WTC11 (cell line): Measurements from ENCODE around the gene TKTL1. TPM values are rescaled to one million over a fixed set of nuclear protein-coding genes. Genes with fewer than 3 reads are reported as not detected.

ENCODE experiments used
- ATAC-seq: fragments of 200-7000 bp; cut with Tn5 transposase; 2 replicates; pipeline ENCODE4 v1.10.0; 2021; ENCODE audit warnings: mild to moderate bottlenecking, moderate library complexity
- CTCF ChIA-PET: fragments of 300-600 bp; sonication (Branson Sonifier 250); formaldehyde crosslinking; loops from one replicate; lab custom pipeline; 2021; ENCODE audit warnings: antibody characterized with exemption; lab: Charles Lee
- POLR2A ChIA-PET: fragments of 350-600 bp; sonication (Branson Sonifier 250); formaldehyde crosslinking; loops from one replicate; lab custom pipeline; 2021; ENCODE audit warnings: antibody characterized with exemption; lab: Charles Lee
- DNase-seq: peaks from one replicate; pipeline ENCODE4 v3.0.0; 2021; ENCODE audit warnings: low spot score
- H3K27ac Mint-ChIP-seq: 2 replicates; pipeline ENCODE4 v1.8.0; 2021; ENCODE audit warnings: mixed read lengths
- H3K27me3 Mint-ChIP-seq: 2 replicates; pipeline ENCODE4 v1.8.0; 2021; ENCODE audit warnings: low read depth, mild to moderate bottlenecking, moderate library complexity, mixed read lengths
- H3K36me3 Mint-ChIP-seq: 2 replicates; pipeline ENCODE4 v1.8.0; 2021; ENCODE audit warnings: mixed read lengths
- H3K4me1 Mint-ChIP-seq: 2 replicates; pipeline ENCODE4 v1.8.0; 2022; ENCODE audit warnings: mixed read lengths
- H3K4me3 Mint-ChIP-seq: 2 replicates; pipeline ENCODE4 v1.8.0; 2021; ENCODE audit warnings: mild to moderate bottlenecking, moderate library complexity, mixed read lengths
- H3K9me3 Mint-ChIP-seq: 2 replicates; pipeline ENCODE4 v1.8.0; 2021; ENCODE audit warnings: mixed read lengths
- CREB1 ChIP-seq: sonication (generic); formaldehyde crosslinking; IDR thresholded peaks from 2 replicates; pipeline ENCODE4 v1.8.0; 2023; ENCODE audit warnings: mild to moderate bottlenecking, missing genetic modification reagents
- JUN ChIP-seq: sonication (generic); formaldehyde crosslinking; IDR thresholded peaks from 2 replicates; pipeline ENCODE4 v1.8.0; 2023; ENCODE audit warnings: mild to moderate bottlenecking, missing genetic modification reagents
- NFE2L1 ChIP-seq: sonication (generic); formaldehyde crosslinking; IDR thresholded peaks from 2 replicates; pipeline ENCODE4 v1.8.1; 2023; ENCODE audit warnings: missing genetic modification reagents
- TEAD1 ChIP-seq: sonication (generic); formaldehyde crosslinking; IDR thresholded peaks from 2 replicates; pipeline ENCODE4 v1.8.0; 2022; ENCODE audit warnings: mild to moderate bottlenecking, missing genetic modification reagents
- ZNF219 ChIP-seq: sonication (generic); formaldehyde crosslinking; IDR thresholded peaks from 2 replicates; pipeline ENCODE4 v1.8.0; 2023; ENCODE audit warnings: missing genetic modification reagents, mild to moderate bottlenecking, borderline replicate concordance
- ZNF671 ChIP-seq: fragments of 250-450 bp; sonication (Bioruptor Pico); IDR thresholded peaks from 2 replicates; pipeline ENCODE4 v1.8.0; 2021; ENCODE audit warnings: mild to moderate bottlenecking
- total RNA-seq: library from RNA; stranded (reverse); gene quantifications from 3 replicates; pipeline ENCODE4 v1.2.3, GENCODE V29; 2021
- TF ChIP-seq, protein P1 (sequence below): sonication (generic); formaldehyde crosslinking; IDR thresholded peaks from 2 replicates; pipeline ENCODE4 v1.8.0; 2023; ENCODE audit warnings: mild to moderate bottlenecking, missing genetic modification reagents
- TF ChIP-seq, protein P2 (sequence below): sonication (generic); formaldehyde crosslinking; IDR thresholded peaks from 2 replicates; pipeline ENCODE4 v1.8.1; 2023; ENCODE audit warnings: mild to moderate bottlenecking, missing genetic modification reagents
- TF ChIP-seq, protein P3 (sequence below): sonication (generic); formaldehyde crosslinking; conservative IDR thresholded peaks from 2 replicates; pipeline ENCODE4 v1.8.1; 2022; ENCODE audit warnings: mild to moderate bottlenecking, missing genetic modification reagents
- TF ChIP-seq, protein P4 (sequence below): sonication (generic); formaldehyde crosslinking; IDR thresholded peaks from 2 replicates; pipeline ENCODE4 v1.8.1; 2023; ENCODE audit warnings: mild to moderate bottlenecking, moderate library complexity, missing genetic modification reagents
- TF ChIP-seq, protein P5 (sequence below): fragments of 250-450 bp; sonication (Bioruptor Pico); IDR thresholded peaks from 2 replicates; pipeline ENCODE4 v1.9.0; 2021; ENCODE audit warnings: mild to moderate bottlenecking, borderline replicate concordance
- TF ChIP-seq, protein P6 (sequence below): sonication (generic); formaldehyde crosslinking; IDR thresholded peaks from 2 replicates; pipeline ENCODE4 v1.8.1; 2023; ENCODE audit warnings: mild to moderate bottlenecking, missing genetic modification reagents, borderline replicate concordance
- TF ChIP-seq, protein P7 (sequence below): sonication (generic); formaldehyde crosslinking; IDR thresholded peaks from 2 replicates; pipeline ENCODE4 v1.8.0; 2022; ENCODE audit warnings: mild to moderate bottlenecking, missing genetic modification reagents

TKTL1 gene
- total RNA-seq, 1 experiment from 2014 or later, result 0.46 TPM

DNA sequence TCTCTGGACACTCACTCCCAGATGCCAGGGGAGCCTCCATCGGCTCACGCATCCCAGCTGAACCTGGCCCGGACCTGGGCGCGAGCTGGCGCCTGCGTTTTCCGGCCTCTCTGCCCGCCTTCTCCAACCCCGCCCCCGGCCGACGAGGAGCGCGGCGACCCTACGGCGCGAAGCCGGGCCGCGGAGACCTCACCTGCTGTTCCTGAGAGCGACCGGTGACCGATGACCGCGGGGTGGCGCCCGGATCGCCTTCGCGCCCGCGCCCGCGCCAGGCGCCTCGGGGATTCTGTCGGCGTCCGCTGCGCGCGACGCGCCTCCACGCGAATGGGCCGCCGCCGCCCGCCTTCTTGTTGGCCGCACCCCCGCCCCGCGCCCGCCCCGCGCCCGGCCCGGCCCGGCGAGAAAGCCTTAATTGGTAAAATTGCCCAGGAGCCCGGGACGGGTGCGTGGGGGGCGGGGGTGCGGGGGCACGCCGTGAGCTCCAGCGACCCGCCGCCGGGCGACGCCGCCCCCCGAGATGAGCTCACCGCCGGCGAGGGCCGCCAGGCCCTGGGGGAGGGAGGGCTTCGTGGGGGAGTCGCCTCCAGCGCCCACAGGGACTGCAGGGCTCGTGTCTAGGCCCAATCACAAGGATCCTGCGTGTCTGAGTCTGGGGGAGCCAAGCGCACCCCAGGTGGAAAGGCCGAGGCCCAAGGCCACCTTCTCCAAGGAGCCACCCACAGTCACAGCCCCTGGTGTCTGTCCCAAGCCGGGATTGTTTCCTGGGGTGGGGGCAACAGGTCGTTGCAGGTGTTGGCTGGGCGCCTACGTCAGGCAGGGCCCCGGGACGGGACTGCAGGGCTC is 78.9 kb downstream of the TKTL1 start, which contains the start of gene FLNA (continued):
- TF ChIP-seq CREB1, result no peak
- TF ChIP-seq, all 79 proteins: peak for 2

DNA sequence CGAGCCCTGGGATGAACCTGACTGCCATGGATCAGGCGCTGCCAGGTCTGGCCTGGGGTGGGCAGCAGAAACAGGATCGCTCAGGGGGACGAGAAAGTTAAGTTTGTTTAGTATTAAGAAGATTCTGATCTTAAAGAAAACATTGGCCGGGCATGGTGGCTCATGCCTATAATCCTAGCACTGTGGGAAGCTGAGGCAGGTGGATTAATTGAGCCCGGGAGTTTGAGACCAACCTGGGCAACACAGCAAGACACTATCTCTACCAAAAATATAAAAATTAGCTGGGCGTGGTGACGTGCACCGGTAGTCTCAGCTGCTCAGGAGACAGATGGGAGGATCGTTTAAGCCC is 79.5 kb downstream of the TKTL1 start:
- DNase-seq (no peak), ATAC-seq (no peak)
- CTCF ChIA-PET, result interaction anchor here (0.7 to 3.0 kb wide), 3 partner anchors 8 to 152 kb away, joined by 3 to 43 read pairs (median 20); no protein-coding TSS in a partner anchor
- peaks cover 9% of the 10 kb centered on the region for H3K4me1 Mint-ChIP-seq
- POLR2A ChIA-PET, result no interaction called here
- TF ChIP-seq, protein P1, sequence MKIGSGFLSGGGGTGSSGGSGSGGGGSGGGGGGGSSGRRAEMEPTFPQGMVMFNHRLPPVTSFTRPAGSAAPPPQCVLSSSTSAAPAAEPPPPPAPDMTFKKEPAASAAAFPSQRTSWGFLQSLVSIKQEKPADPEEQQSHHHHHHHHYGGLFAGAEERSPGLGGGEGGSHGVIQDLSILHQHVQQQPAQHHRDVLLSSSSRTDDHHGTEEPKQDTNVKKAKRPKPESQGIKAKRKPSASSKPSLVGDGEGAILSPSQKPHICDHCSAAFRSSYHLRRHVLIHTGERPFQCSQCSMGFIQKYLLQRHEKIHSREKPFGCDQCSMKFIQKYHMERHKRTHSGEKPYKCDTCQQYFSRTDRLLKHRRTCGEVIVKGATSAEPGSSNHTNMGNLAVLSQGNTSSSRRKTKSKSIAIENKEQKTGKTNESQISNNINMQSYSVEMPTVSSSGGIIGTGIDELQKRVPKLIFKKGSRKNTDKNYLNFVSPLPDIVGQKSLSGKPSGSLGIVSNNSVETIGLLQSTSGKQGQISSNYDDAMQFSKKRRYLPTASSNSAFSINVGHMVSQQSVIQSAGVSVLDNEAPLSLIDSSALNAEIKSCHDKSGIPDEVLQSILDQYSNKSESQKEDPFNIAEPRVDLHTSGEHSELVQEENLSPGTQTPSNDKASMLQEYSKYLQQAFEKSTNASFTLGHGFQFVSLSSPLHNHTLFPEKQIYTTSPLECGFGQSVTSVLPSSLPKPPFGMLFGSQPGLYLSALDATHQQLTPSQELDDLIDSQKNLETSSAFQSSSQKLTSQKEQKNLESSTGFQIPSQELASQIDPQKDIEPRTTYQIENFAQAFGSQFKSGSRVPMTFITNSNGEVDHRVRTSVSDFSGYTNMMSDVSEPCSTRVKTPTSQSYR (CRISPR knock-in tag), result no peak
- TF ChIP-seq, protein P2, sequence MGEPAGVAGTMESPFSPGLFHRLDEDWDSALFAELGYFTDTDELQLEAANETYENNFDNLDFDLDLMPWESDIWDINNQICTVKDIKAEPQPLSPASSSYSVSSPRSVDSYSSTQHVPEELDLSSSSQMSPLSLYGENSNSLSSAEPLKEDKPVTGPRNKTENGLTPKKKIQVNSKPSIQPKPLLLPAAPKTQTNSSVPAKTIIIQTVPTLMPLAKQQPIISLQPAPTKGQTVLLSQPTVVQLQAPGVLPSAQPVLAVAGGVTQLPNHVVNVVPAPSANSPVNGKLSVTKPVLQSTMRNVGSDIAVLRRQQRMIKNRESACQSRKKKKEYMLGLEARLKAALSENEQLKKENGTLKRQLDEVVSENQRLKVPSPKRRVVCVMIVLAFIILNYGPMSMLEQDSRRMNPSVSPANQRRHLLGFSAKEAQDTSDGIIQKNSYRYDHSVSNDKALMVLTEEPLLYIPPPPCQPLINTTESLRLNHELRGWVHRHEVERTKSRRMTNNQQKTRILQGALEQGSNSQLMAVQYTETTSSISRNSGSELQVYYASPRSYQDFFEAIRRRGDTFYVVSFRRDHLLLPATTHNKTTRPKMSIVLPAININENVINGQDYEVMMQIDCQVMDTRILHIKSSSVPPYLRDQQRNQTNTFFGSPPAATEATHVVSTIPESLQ (CRISPR knock-in tag), result no peak
- H3K4me3 Mint-ChIP-seq, result peak overlapping the region; percentile 49
- peaks cover 11% of the 10 kb centered on the region for H3K27me3 Mint-ChIP-seq
- H3K36me3 Mint-ChIP-seq, result peaks cover 2% of the 10 kb centered on the region
- no peak overlapping the region for H3K27ac Mint-ChIP-seq
- no peaks in the 10 kb centered on the region for H3K9me3 Mint-ChIP-seq

DNA sequence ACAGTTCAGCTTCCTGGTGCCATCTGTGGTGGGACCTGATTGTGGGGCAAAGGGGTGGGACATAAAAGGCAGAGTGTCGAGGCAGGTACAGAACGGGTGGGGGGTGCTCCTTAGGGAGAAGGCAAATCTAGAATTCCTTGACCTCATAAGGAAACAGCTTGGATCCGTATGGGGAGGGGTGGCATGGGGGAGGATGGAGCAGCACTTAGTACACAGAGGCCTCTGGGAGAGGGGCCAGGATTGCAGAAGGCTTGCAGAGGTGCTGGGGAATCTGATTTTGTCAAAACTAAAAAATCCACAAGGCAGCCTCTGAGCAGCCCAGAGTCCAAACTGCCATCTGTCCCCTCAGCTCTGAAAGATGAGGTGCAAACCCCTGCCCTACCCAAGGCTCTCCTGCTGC is 81.2 kb downstream of the TKTL1 start:
- no peaks in the 10 kb centered on the region for H3K9me3 Mint-ChIP-seq
- no peak for ATAC-seq
- CTCF ChIA-PET, result no interaction called here
- H3K4me1 Mint-ChIP-seq, result peaks cover 23% of the 10 kb centered on the region
- H3K27me3 Mint-ChIP-seq, result peaks cover 11% of the 10 kb centered on the region
- peak overlapping the region; percentile 36; the same call in 1 of the 2 replicates for H3K27ac Mint-ChIP-seq
- TF ChIP-seq NFE2L1 (CRISPR knock-in tag), result no peak
- no peak for TF ChIP-seq ZNF671
- TF ChIP-seq, protein P3, sequence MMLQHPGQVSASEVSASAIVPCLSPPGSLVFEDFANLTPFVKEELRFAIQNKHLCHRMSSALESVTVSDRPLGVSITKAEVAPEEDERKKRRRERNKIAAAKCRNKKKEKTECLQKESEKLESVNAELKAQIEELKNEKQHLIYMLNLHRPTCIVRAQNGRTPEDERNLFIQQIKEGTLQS (CRISPR knock-in tag), result no peak
- TF ChIP-seq, protein P4, sequence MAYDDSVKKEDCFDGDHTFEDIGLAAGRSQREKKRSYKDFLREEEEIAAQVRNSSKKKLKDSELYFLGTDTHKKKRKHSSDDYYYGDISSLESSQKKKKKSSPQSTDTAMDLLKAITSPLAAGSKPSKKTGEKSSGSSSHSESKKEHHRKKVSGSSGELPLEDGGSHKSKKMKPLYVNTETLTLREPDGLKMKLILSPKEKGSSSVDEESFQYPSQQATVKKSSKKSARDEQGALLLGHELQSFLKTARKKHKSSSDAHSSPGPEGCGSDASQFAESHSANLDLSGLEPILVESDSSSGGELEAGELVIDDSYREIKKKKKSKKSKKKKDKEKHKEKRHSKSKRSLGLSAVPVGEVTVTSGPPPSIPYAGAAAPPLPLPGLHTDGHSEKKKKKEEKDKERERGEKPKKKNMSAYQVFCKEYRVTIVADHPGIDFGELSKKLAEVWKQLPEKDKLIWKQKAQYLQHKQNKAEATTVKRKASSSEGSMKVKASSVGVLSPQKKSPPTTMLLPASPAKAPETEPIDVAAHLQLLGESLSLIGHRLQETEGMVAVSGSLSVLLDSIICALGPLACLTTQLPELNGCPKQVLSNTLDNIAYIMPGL (CRISPR knock-in tag), result no peak
- TF ChIP-seq CREB1, result no peak
- TF ChIP-seq, protein P5, sequence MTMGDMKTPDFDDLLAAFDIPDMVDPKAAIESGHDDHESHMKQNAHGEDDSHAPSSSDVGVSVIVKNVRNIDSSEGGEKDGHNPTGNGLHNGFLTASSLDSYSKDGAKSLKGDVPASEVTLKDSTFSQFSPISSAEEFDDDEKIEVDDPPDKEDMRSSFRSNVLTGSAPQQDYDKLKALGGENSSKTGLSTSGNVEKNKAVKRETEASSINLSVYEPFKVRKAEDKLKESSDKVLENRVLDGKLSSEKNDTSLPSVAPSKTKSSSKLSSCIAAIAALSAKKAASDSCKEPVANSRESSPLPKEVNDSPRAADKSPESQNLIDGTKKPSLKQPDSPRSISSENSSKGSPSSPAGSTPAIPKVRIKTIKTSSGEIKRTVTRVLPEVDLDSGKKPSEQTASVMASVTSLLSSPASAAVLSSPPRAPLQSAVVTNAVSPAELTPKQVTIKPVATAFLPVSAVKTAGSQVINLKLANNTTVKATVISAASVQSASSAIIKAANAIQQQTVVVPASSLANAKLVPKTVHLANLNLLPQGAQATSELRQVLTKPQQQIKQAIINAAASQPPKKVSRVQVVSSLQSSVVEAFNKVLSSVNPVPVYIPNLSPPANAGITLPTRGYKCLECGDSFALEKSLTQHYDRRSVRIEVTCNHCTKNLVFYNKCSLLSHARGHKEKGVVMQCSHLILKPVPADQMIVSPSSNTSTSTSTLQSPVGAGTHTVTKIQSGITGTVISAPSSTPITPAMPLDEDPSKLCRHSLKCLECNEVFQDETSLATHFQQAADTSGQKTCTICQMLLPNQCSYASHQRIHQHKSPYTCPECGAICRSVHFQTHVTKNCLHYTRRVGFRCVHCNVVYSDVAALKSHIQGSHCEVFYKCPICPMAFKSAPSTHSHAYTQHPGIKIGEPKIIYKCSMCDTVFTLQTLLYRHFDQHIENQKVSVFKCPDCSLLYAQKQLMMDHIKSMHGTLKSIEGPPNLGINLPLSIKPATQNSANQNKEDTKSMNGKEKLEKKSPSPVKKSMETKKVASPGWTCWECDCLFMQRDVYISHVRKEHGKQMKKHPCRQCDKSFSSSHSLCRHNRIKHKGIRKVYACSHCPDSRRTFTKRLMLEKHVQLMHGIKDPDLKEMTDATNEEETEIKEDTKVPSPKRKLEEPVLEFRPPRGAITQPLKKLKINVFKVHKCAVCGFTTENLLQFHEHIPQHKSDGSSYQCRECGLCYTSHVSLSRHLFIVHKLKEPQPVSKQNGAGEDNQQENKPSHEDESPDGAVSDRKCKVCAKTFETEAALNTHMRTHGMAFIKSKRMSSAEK (CRISPR knock-in tag), result no peak
- TF ChIP-seq, protein P6, sequence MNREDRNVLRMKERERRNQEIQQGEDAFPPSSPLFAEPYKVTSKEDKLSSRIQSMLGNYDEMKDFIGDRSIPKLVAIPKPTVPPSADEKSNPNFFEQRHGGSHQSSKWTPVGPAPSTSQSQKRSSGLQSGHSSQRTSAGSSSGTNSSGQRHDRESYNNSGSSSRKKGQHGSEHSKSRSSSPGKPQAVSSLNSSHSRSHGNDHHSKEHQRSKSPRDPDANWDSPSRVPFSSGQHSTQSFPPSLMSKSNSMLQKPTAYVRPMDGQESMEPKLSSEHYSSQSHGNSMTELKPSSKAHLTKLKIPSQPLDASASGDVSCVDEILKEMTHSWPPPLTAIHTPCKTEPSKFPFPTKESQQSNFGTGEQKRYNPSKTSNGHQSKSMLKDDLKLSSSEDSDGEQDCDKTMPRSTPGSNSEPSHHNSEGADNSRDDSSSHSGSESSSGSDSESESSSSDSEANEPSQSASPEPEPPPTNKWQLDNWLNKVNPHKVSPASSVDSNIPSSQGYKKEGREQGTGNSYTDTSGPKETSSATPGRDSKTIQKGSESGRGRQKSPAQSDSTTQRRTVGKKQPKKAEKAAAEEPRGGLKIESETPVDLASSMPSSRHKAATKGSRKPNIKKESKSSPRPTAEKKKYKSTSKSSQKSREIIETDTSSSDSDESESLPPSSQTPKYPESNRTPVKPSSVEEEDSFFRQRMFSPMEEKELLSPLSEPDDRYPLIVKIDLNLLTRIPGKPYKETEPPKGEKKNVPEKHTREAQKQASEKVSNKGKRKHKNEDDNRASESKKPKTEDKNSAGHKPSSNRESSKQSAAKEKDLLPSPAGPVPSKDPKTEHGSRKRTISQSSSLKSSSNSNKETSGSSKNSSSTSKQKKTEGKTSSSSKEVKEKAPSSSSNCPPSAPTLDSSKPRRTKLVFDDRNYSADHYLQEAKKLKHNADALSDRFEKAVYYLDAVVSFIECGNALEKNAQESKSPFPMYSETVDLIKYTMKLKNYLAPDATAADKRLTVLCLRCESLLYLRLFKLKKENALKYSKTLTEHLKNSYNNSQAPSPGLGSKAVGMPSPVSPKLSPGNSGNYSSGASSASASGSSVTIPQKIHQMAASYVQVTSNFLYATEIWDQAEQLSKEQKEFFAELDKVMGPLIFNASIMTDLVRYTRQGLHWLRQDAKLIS, result no peak
- TF ChIP-seq, protein P7, sequence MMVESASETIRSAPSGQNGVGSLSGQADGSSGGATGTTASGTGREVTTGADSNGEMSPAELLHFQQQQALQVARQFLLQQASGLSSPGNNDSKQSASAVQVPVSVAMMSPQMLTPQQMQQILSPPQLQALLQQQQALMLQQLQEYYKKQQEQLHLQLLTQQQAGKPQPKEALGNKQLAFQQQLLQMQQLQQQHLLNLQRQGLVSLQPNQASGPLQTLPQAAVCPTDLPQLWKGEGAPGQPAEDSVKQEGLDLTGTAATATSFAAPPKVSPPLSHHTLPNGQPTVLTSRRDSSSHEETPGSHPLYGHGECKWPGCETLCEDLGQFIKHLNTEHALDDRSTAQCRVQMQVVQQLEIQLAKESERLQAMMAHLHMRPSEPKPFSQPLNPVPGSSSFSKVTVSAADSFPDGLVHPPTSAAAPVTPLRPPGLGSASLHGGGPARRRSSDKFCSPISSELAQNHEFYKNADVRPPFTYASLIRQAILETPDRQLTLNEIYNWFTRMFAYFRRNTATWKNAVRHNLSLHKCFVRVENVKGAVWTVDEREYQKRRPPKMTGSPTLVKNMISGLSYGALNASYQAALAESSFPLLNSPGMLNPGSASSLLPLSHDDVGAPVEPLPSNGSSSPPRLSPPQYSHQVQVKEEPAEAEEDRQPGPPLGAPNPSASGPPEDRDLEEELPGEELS (CRISPR knock-in tag), result no peak
- no peak for TF ChIP-seq JUN
- TF ChIP-seq TEAD1 (CRISPR knock-in tag), result no peak
- TF ChIP-seq ZNF219 (CRISPR knock-in tag), result no peak
- H3K36me3 Mint-ChIP-seq, result peaks cover 6% of the 10 kb centered on the region
- H3K4me3 Mint-ChIP-seq, result no peak overlapping the region; the same call in 1 of the 2 replicates
- no peak for DNase-seq
- POLR2A ChIA-PET, result interaction anchor here (0.6 to 1.5 kb wide), 2 partner anchors 8 to 21 kb away, joined by 3 to 5 read pairs; partner anchors contain the start of gene RPL10
